Activated CD8-positive, alpha-beta memory T cell treated with anti-CD3 and anti-CD28 coated beads for 24 hours (primary cell): ENCODE data around the gene PROSER2.

Experiments
- DNase-seq: peaks from one replicate; pipeline ENCODE4 v3.0.0-alpha.2; 2020

Gene PROSER2

DNA sequence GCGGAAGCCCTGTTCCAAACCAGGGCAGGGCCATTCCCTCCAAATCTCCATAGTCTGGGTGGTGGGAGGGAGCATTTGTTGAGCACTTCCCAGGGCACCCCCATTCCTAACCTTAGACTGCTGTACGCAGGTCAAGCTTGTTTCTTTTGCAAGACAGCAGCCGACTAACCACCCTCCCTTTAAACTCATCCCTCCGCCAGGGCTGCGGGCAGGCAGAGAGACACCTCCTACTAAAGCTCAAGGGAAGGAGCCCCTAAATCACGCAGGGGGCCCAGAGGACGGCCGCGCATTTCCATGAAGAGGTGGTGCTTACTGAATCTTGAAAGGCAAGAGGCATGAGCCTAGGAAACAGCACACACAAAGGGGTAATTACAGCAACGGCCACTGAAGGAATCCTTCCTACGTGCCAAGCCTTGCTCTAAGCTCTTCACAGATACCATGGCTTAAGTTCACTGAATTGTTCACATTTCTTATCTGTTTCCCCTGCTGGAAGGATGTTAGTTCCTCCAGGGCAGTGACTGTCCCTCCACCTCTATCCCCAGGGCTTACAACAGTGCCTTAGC lies 90.0 kb downstream of the PROSER2 start:
- DNase-seq, result no peak

- no peak for DNase-seq
Observed at GRCh38 chr10:11918384-11918783, 95.2 kb downstream of the PROSER2 start.

- DNase-seq, result no peak
Observed at GRCh38 chr10:11919271-11919670, 96.1 kb downstream of the PROSER2 start.
